ENCODE data around the gene ZNF117. TPM values are rescaled to one million over a fixed set of nuclear protein-coding genes. Genes with fewer than 3 reads are reported as not detected.
"Not testable (repeated sequence)": the region's sequence is repeated elsewhere in the genome, so short reads cannot be mapped to it uniquely, and the experiment has no call there.

The ZNF117 gene
- total RNA-seq, 1 experiment from 2014 or later: 12.6 TPM

GRCh38 chr7:65034120-65034782, 43.4 kb upstream of the ZNF117 start:
- H3K4me2 ChIP-seq; H3K79me2 ChIP-seq (ENCODE audit: low read depth); H3F3A ChIP-seq (ENCODE audit: insufficient read depth, low read depth); H3K36me3 ChIP-seq (ENCODE audit: low read depth); CTCF ChIA-PET; H3K9me3 ChIP-seq (ENCODE audit: insufficient read depth, low read depth); DNase-seq; H3K4me3 ChIP-seq; H3K4me1 ChIP-seq (replicated peaks; ENCODE audit: insufficient read depth); POLR2A ChIA-PET (ENCODE audit: unreplicated experiment); H3K9me2 ChIP-seq (ENCODE audit: insufficient read depth); H2AFZ ChIP-seq; BruUV-seq (replicated peaks); H3K27me3 ChIP-seq (ENCODE audit: insufficient read depth, low read depth); H3K27ac ChIP-seq; H4K20me1 ChIP-seq (ENCODE audit: insufficient read depth); intact Hi-C loops (cut with micrococcal nuclease; ENCODE audit: unreplicated experiment): not testable (repeated sequence)

GRCh38 chr7:65033391-65033790, 42.6 kb upstream of the ZNF117 start:
- BruUV-seq (replicated peaks); DNase-seq; H3K27ac ChIP-seq; H3F3A ChIP-seq (ENCODE audit: insufficient read depth, low read depth); H3K36me3 ChIP-seq (ENCODE audit: low read depth); H3K4me3 ChIP-seq; H3K79me2 ChIP-seq (ENCODE audit: low read depth); H3K9me3 ChIP-seq (ENCODE audit: insufficient read depth, low read depth); intact Hi-C loops (cut with micrococcal nuclease; ENCODE audit: unreplicated experiment); CTCF ChIA-PET; POLR2A ChIA-PET (ENCODE audit: unreplicated experiment); H3K27me3 ChIP-seq (ENCODE audit: insufficient read depth, low read depth); H3K9me2 ChIP-seq (ENCODE audit: insufficient read depth); H2AFZ ChIP-seq; H3K4me1 ChIP-seq (replicated peaks; ENCODE audit: insufficient read depth); H3K4me2 ChIP-seq; H4K20me1 ChIP-seq (ENCODE audit: insufficient read depth): not testable (repeated sequence)

GRCh38 chr7:65025023-65025422, 34.2 kb upstream of the ZNF117 start:
- H4K20me1 ChIP-seq (ENCODE audit: insufficient read depth); H2AFZ ChIP-seq; H3K9me3 ChIP-seq (ENCODE audit: insufficient read depth, low read depth); DNase-seq; H3K4me2 ChIP-seq; H3K9me2 ChIP-seq (ENCODE audit: insufficient read depth); H3K36me3 ChIP-seq (ENCODE audit: low read depth); intact Hi-C loops (cut with micrococcal nuclease; ENCODE audit: unreplicated experiment); H3K4me1 ChIP-seq (replicated peaks; ENCODE audit: insufficient read depth); H3K79me2 ChIP-seq (ENCODE audit: low read depth); BruUV-seq (replicated peaks); H3K27me3 ChIP-seq (ENCODE audit: insufficient read depth, low read depth); H3K4me3 ChIP-seq; H3F3A ChIP-seq (ENCODE audit: insufficient read depth, low read depth); H3K27ac ChIP-seq; CTCF ChIA-PET; POLR2A ChIA-PET (ENCODE audit: unreplicated experiment): not testable (repeated sequence)

- H3K9me2 ChIP-seq (ENCODE audit: insufficient read depth); H3K9me3 ChIP-seq (ENCODE audit: insufficient read depth, low read depth); CTCF ChIA-PET; H4K20me1 ChIP-seq (ENCODE audit: insufficient read depth); H3K27ac ChIP-seq; BruUV-seq (replicated peaks); H3F3A ChIP-seq (ENCODE audit: insufficient read depth, low read depth); intact Hi-C loops (cut with micrococcal nuclease; ENCODE audit: unreplicated experiment); DNase-seq; POLR2A ChIA-PET (ENCODE audit: unreplicated experiment); H3K4me2 ChIP-seq; H2AFZ ChIP-seq; H3K79me2 ChIP-seq (ENCODE audit: low read depth); H3K4me1 ChIP-seq (replicated peaks; ENCODE audit: insufficient read depth); H3K27me3 ChIP-seq (ENCODE audit: insufficient read depth, low read depth); H3K36me3 ChIP-seq (ENCODE audit: low read depth); H3K4me3 ChIP-seq: not testable (repeated sequence)
These were observed 30.1 kb upstream of the ZNF117 start for GRCh38 chr7:65020978-65021377.

- H3K27me3 ChIP-seq (ENCODE audit: insufficient read depth, low read depth); H4K20me1 ChIP-seq (ENCODE audit: insufficient read depth); H2AFZ ChIP-seq; intact Hi-C loops (cut with micrococcal nuclease; ENCODE audit: unreplicated experiment); DNase-seq; H3K4me1 ChIP-seq (replicated peaks; ENCODE audit: insufficient read depth); POLR2A ChIA-PET (ENCODE audit: unreplicated experiment); CTCF ChIA-PET; H3K4me2 ChIP-seq; H3K27ac ChIP-seq; H3K9me3 ChIP-seq (ENCODE audit: insufficient read depth, low read depth); H3K9me2 ChIP-seq (ENCODE audit: insufficient read depth); BruUV-seq (replicated peaks); H3K4me3 ChIP-seq; H3F3A ChIP-seq (ENCODE audit: insufficient read depth, low read depth); H3K36me3 ChIP-seq (ENCODE audit: low read depth): not testable (repeated sequence)
- H3K79me2 ChIP-seq (ENCODE audit: low read depth): peaks cover 15% of the 10 kb centered on the region
These were observed 19.0 kb upstream of the ZNF117 start for GRCh38 chr7:65009881-65010280.

- H2AFZ ChIP-seq; DNase-seq; H3K4me3 ChIP-seq; H3K27ac ChIP-seq; H3K9me2 ChIP-seq (ENCODE audit: insufficient read depth); H3F3A ChIP-seq (ENCODE audit: insufficient read depth, low read depth); intact Hi-C loops (cut with micrococcal nuclease; ENCODE audit: unreplicated experiment); H3K9me3 ChIP-seq (ENCODE audit: insufficient read depth, low read depth); H3K27me3 ChIP-seq (ENCODE audit: insufficient read depth, low read depth); H4K20me1 ChIP-seq (ENCODE audit: insufficient read depth); H3K4me1 ChIP-seq (replicated peaks; ENCODE audit: insufficient read depth); H3K4me2 ChIP-seq; CTCF ChIA-PET; BruUV-seq (replicated peaks); POLR2A ChIA-PET (ENCODE audit: unreplicated experiment); H3K36me3 ChIP-seq (ENCODE audit: low read depth): not testable (repeated sequence)
- peaks cover 20% of the 10 kb centered on the region for H3K79me2 ChIP-seq (ENCODE audit: low read depth)
These were observed 18.6 kb upstream of the ZNF117 start for GRCh38 chr7:65009394-65009793.

GRCh38 chr7:65007036-65007435, 16.2 kb upstream of the ZNF117 start:
- peak overlapping the region; percentile 85 for H2AFZ ChIP-seq
- not testable (repeated sequence) for BruUV-seq (replicated peaks)

More at GRCh38 chr7:65007036-65007435, 16.2 kb upstream of the ZNF117 start:
- H4K20me1 ChIP-seq (ENCODE audit: insufficient read depth); CTCF ChIA-PET; H3K27ac ChIP-seq; DNase-seq; H3K27me3 ChIP-seq (ENCODE audit: insufficient read depth, low read depth); H3K4me1 ChIP-seq (replicated peaks; ENCODE audit: insufficient read depth); H3F3A ChIP-seq (ENCODE audit: insufficient read depth, low read depth); H3K9me2 ChIP-seq (ENCODE audit: insufficient read depth); intact Hi-C loops (cut with micrococcal nuclease; ENCODE audit: unreplicated experiment): not testable (repeated sequence)
- H3K79me2 ChIP-seq (ENCODE audit: low read depth): peaks cover 39% of the 10 kb centered on the region
- peak overlapping the region; percentile 94 for H3K4me2 ChIP-seq
- peaks cover 29% of the 10 kb centered on the region for H3K36me3 ChIP-seq (ENCODE audit: low read depth)
- peaks cover 19% of the 10 kb centered on the region; the same call in 1 of the 2 replicates for H3K9me3 ChIP-seq (ENCODE audit: insufficient read depth, low read depth)
- peak overlapping the region; percentile 77; the same call in 1 of the 2 replicates for H3K4me3 ChIP-seq
- POLR2A ChIA-PET (ENCODE audit: unreplicated experiment): interaction anchor here (0.5 to 1.2 kb wide), 2 partner anchors 31 to 84 kb away, joined by 4 to 9 read pairs; no protein-coding TSS in a partner anchor

Measured in PC-9 (cell line).